Endothelial cell of umbilical vein (primary cell): ENCODE data around the gene MATK.

Experiments
- TF ChIP-seq, protein P1 (sequence below), 2 donors: IDR thresholded peaks; 1 replicate in 1 of 2; 2 replicates in 1 of 2; pipeline ENCODE4 v1.5.1; 2011; ENCODE audit warnings: low read length in 2 of 2, mild to moderate bottlenecking in 2 of 2, moderate library complexity in 2 of 2, control low read depth in 1 of 2, inconsistent platforms in 1 of 2, low read depth in 1 of 2; ENCODE audit not compliant: insufficient read depth in 1 of 2; ENCODE audit errors: extremely low read depth in 1 of 2
- TF ChIP-seq, protein P2 (sequence below): IDR thresholded peaks from 2 replicates; pipeline ENCODE4 v1.6.1; 2011; ENCODE audit not compliant: insufficient read depth, insufficient read length

DNA sequence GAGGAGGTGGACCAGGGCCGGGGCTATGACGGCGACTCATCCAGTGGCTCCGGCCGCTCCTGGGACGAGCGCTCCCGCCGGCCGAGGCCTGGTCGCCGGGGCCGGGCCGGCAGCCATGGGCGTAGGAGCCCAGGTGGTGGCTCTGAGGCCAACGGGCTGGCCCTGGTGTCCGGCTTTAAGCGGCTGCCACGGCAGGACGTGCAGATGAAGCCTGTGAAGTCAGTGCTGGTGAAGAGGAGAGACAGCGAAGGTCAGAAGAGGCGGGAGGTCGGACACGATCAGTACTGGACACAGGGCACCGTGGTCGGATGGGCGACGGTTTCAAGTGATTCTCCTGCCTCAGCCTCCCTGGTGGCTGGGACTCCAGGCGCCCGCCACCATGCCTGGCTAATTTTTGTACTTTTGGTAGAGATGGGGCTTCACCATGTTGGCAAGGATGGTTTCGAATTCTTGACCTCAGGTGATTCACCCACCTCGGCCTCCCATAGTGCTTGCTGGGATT lies 55.7 kb downstream of the MATK start:
- TF ChIP-seq, protein P1, sequence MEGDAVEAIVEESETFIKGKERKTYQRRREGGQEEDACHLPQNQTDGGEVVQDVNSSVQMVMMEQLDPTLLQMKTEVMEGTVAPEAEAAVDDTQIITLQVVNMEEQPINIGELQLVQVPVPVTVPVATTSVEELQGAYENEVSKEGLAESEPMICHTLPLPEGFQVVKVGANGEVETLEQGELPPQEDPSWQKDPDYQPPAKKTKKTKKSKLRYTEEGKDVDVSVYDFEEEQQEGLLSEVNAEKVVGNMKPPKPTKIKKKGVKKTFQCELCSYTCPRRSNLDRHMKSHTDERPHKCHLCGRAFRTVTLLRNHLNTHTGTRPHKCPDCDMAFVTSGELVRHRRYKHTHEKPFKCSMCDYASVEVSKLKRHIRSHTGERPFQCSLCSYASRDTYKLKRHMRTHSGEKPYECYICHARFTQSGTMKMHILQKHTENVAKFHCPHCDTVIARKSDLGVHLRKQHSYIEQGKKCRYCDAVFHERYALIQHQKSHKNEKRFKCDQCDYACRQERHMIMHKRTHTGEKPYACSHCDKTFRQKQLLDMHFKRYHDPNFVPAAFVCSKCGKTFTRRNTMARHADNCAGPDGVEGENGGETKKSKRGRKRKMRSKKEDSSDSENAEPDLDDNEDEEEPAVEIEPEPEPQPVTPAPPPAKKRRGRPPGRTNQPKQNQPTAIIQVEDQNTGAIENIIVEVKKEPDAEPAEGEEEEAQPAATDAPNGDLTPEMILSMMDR (IDR thresholded peaks at IDR 0.05; ENCODE audit: extremely low read depth in 1 of 2, insufficient read depth in 1 of 2, low read depth in 1 of 2, low read length in 2 of 2), result no peak
- TF ChIP-seq, protein P2, sequence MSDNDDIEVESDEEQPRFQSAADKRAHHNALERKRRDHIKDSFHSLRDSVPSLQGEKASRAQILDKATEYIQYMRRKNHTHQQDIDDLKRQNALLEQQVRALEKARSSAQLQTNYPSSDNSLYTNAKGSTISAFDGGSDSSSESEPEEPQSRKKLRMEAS, result no peak
